Measurements from ENCODE around the gene SIVA1. TPM values are rescaled to one million over a fixed set of nuclear protein-coding genes. Genes with fewer than 3 reads are reported as not detected.

SIVA1 gene
- total and polyA plus RNA-seq, 2 of the 8 experiments (the other 6 are each of a cell fraction or from before 2014, with no cell fraction given): 123 to 589 TPM

DNA sequence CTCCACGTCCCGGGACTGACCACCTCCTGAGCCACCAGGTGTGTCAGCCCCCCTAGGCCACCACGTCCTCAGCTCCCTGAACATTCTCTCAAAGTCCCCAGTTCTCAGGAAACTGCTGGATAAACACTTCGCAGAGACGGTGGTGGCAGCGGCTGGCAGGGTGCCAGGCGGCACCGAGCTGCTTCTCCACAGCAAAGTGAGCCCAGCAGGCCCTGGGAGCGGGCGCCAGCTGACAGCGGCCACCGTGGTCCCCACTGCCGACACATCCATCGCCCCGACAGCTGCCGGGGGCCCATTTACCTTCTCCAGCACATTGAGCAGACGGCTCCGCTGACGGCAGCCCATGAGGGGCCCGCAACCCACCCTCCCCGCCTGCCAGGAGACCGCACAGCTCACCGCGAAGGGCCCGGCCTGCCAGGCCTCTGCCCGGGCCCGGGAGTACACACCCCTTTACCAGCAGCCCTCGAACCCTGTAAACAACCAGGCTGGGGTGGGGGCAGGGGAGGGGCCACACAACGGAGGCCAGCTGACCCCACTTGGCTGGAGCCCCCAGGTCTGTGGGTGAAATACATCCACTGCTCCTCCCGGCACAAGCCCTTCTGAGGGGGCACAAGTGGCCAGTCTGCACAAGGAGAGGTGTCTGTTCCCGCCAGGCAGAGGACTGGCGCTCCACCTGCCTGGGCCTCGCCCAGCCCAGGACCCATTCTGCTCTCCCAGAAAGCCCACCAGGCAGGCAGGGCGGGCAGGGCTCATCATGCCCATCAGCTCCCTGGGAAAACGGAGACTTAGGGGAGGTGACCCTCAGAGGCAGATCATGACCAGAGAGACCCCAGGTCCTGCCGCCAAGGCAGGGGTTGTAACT, 32.1 kb downstream of the SIVA1 start (continued):
- no peak for TF ChIP-seq HDAC2 (IDR thresholded peaks at IDR 0.05; ENCODE audit: borderline replicate concordance in 1 of 2, low read depth in 2 of 2, low read length in 2 of 2)
- no peak for TF ChIP-seq CBX5 (IDR thresholded peaks at IDR 0.05; ENCODE audit: low read depth, low read length)
- no peak for TF ChIP-seq JUND (IDR thresholded peaks at IDR 0.05; ENCODE audit: low read length)
- TF ChIP-seq CTBP2 (IDR thresholded peaks at IDR 0.05; ENCODE audit: borderline replicate concordance, insufficient read depth, insufficient read length, low read length): no peak
- TF ChIP-seq, protein P1, sequence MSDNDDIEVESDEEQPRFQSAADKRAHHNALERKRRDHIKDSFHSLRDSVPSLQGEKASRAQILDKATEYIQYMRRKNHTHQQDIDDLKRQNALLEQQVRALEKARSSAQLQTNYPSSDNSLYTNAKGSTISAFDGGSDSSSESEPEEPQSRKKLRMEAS (IDR thresholded peaks at IDR 0.05): no peak
- TF ChIP-seq RXRA (IDR thresholded peaks at IDR 0.05; ENCODE audit: insufficient read depth, low read depth, low read length): no peak
- no peak for TF ChIP-seq GABPA (IDR thresholded peaks at IDR 0.05; ENCODE audit: borderline replicate concordance, insufficient read depth, low read length)
- TF ChIP-seq POLR2AphosphoS5 (IDR thresholded peaks at IDR 0.05; ENCODE audit: low read depth, low read length): no peak
- no peak for TF ChIP-seq TCF12 (IDR thresholded peaks at IDR 0.05; ENCODE audit: low read depth, low read length)
